H54 (cell line): ENCODE data around the gene TBC1D19.
"Not testable (repeated sequence)": the region's sequence is repeated elsewhere in the genome, so short reads cannot be mapped to it uniquely, and the experiment has no call there.

Experiments
- DNase-seq: peaks from one replicate; pipeline ENCODE4 v3.0.0; 2011; ENCODE audit warnings: low spot score, mixed read lengths; ENCODE audit not compliant: insufficient read length
- FAIRE-seq: peaks from 3 replicates; lab custom pipeline; 2011; peaks lifted over from hg19 to GRCh38; lab: Jason Lieb, UNC
- POLR2A ChIP-seq: IDR thresholded peaks from 2 replicates; pipeline ENCODE4 v1.6.1; 2011; ENCODE audit warnings: low read depth, mild to moderate bottlenecking, low read length

The TBC1D19 gene

GRCh38 chr4:26583865-26584652, at the start of gene TBC1D19:
TSS of gene TBC1D19 (plus strand) at chr4:26584084. CDS start at chr4:26584194, 110 bp downstream.
- TF ChIP-seq POLR2A, result peak; percentile 42; the same call in 1 of the 2 replicates
- FAIRE-seq (peak; percentile 30), DNase-seq (peak; percentile 45)

- FAIRE-seq (no peak), DNase-seq (no peak)
- no peak for TF ChIP-seq POLR2A
Observed at GRCh38 chr4:26542991-26543390, 40.9 kb upstream of the TBC1D19 start.

GRCh38 chr4:26544421-26544820, 39.5 kb upstream of the TBC1D19 start:
- FAIRE-seq (no peak), DNase-seq (no peak)
- TF ChIP-seq POLR2A, result no peak

GRCh38 chr4:26548379-26548778, 35.5 kb upstream of the TBC1D19 start:
- not testable (repeated sequence) for DNase-seq, FAIRE-seq

- peak; percentile 33 for FAIRE-seq
Observed at GRCh38 chr4:26557164-26557563, 26.7 kb upstream of the TBC1D19 start.

GRCh38 chr4:26558166-26558895, 25.6 kb upstream of the TBC1D19 start:
- FAIRE-seq, result no peak
- DNase-seq, result no peak
- no peak for TF ChIP-seq POLR2A

More at GRCh38 chr4:26557164-26557563, 26.7 kb upstream of the TBC1D19 start:
- DNase-seq, result peak; percentile 5
- TF ChIP-seq POLR2A, result no peak

GRCh38 chr4:26566133-26566532, 17.8 kb upstream of the TBC1D19 start:
- FAIRE-seq, result no peak
- no peak for DNase-seq

GRCh38 chr4:26568446-26568994, 15.4 kb upstream of the TBC1D19 start:
- peak; percentile 23 for FAIRE-seq

More at GRCh38 chr4:26566133-26566532, 17.8 kb upstream of the TBC1D19 start:
- no peak for TF ChIP-seq POLR2A

GRCh38 chr4:26570596-26570995, 13.3 kb upstream of the TBC1D19 start:
- TF ChIP-seq POLR2A, result no peak
- no peak for DNase-seq
- no peak for FAIRE-seq

More at GRCh38 chr4:26568446-26568994, 15.4 kb upstream of the TBC1D19 start:
- DNase-seq, result no peak
- TF ChIP-seq POLR2A, result no peak

- no peak for FAIRE-seq
- DNase-seq, result no peak
- TF ChIP-seq POLR2A, result no peak
Observed at GRCh38 chr4:26573389-26573794, 10.5 kb upstream of the TBC1D19 start.

- FAIRE-seq (no peak), DNase-seq (no peak)
- no peak for TF ChIP-seq POLR2A
Observed at GRCh38 chr4:26574563-26574962, 9.3 kb upstream of the TBC1D19 start.

GRCh38 chr4:26576231-26576739, 7.6 kb upstream of the TBC1D19 start:
- DNase-seq, result no peak

GRCh38 chr4:26577066-26577465, 6.8 kb upstream of the TBC1D19 start:
- no peak for TF ChIP-seq POLR2A
- DNase-seq, result no peak

More at GRCh38 chr4:26576231-26576739, 7.6 kb upstream of the TBC1D19 start:
- TF ChIP-seq POLR2A, result no peak
- FAIRE-seq, result no peak

GRCh38 chr4:26579169-26579568, 4.7 kb upstream of the TBC1D19 start:
- FAIRE-seq (no peak), DNase-seq (no peak)
- no peak for TF ChIP-seq POLR2A

More at GRCh38 chr4:26577066-26577465, 6.8 kb upstream of the TBC1D19 start:
- no peak for FAIRE-seq

- FAIRE-seq, DNase-seq: not testable (repeated sequence)
Observed at GRCh38 chr4:26581341-26581740, 2.5 kb upstream of the TBC1D19 start.
